ENCODE results near the gene C9orf57. TPM values are rescaled to one million over a fixed set of nuclear protein-coding genes. Genes with fewer than 3 reads are reported as not detected.

C9orf57 gene
- total RNA-seq, 1 donor from 2014 or later, result not detected

GRCh38 chr9:72025906-72026305, 34.5 kb downstream of the C9orf57 start:
- Histone ChIP-seq H3K27ac (ENCODE audit: low read depth, low read length) (no peak overlapping the region), H2AFZ (ENCODE audit: low read depth, low read length) (peak overlapping the region; percentile 44), H3K4me3 (ENCODE audit: insufficient read depth, low read depth, low read length) (no peak overlapping the region), H4K20me1 (ENCODE audit: insufficient read depth, low read length) (no peaks in the 10 kb centered on the region), H3K9me3 (ENCODE audit: insufficient read depth, low read depth, low read length) (no peaks in the 10 kb centered on the region), H3K9ac (ENCODE audit: low read length) (no peak overlapping the region), H3K36me3 (ENCODE audit: insufficient read depth, low read length) (no peaks in the 10 kb centered on the region), H3K4me1 (ENCODE audit: insufficient read depth, low read length) (peaks cover 3% of the 10 kb centered on the region), H3K4me2 (ENCODE audit: low read length) (no peak overlapping the region), H3K27me3 (ENCODE audit: insufficient read depth, low read length) (no peaks in the 10 kb centered on the region), H3K79me2 (ENCODE audit: insufficient read depth, low read length) (no peaks in the 10 kb centered on the region)
- H3K4me3 Mint-ChIP-seq (ENCODE audit: unreplicated experiment), result peak overlapping the region; percentile 51
- DNase-seq (ENCODE audit: low read depth), result peak; percentile 38
- peak overlapping the region; percentile 96 for H3K27ac Mint-ChIP-seq (ENCODE audit: unreplicated experiment)
- no peaks in the 10 kb centered on the region for H3K36me3 Mint-ChIP-seq (ENCODE audit: low read depth, unreplicated experiment)
- FAIRE-seq, result no peak
- H3K9me3 Mint-ChIP-seq (ENCODE audit: unreplicated experiment), result no peaks in the 10 kb centered on the region
- H3K27me3 Mint-ChIP-seq (ENCODE audit: low read depth, unreplicated experiment), result no peaks in the 10 kb centered on the region
- TF ChIP-seq EZH2 (IDR thresholded peaks at IDR 0.05; ENCODE audit: insufficient read depth, low read length), result no peak
- TF ChIP-seq CTCF (IDR thresholded peaks at IDR 0.05; ENCODE audit: insufficient read depth, low read depth, low read length), result no peak
- peaks cover 8% of the 10 kb centered on the region for H3K4me1 Mint-ChIP-seq (ENCODE audit: low read depth, unreplicated experiment)

- no peak overlapping the region for H3K4me3 Mint-ChIP-seq (ENCODE audit: unreplicated experiment)
- no peaks in the 10 kb centered on the region for H3K27me3 Mint-ChIP-seq (ENCODE audit: low read depth, unreplicated experiment)
- H3K9me3 Mint-ChIP-seq (ENCODE audit: unreplicated experiment), result no peaks in the 10 kb centered on the region
- no peaks in the 10 kb centered on the region for H3K79me2 ChIP-seq (ENCODE audit: insufficient read depth, low read length)
- FAIRE-seq (no peak), DNase-seq (ENCODE audit: low read depth) (no peak)
- no peaks in the 10 kb centered on the region for H3K9me3 ChIP-seq (ENCODE audit: insufficient read depth, low read depth, low read length)
- no peaks in the 10 kb centered on the region for H3K36me3 Mint-ChIP-seq (ENCODE audit: low read depth, unreplicated experiment)
- peaks cover 3% of the 10 kb centered on the region for H3K4me1 ChIP-seq (ENCODE audit: insufficient read depth, low read length)
- no peak overlapping the region for H2AFZ ChIP-seq (ENCODE audit: low read depth, low read length)
- H3K27ac ChIP-seq (ENCODE audit: low read depth, low read length), result no peak overlapping the region
- TF ChIP-seq EZH2 (IDR thresholded peaks at IDR 0.05; ENCODE audit: insufficient read depth, low read length), result no peak
- no peak for TF ChIP-seq CTCF (IDR thresholded peaks at IDR 0.05; ENCODE audit: insufficient read depth, low read depth, low read length)
- no peaks in the 10 kb centered on the region for H3K36me3 ChIP-seq (ENCODE audit: insufficient read depth, low read length)
- no peaks in the 10 kb centered on the region for H3K27me3 ChIP-seq (ENCODE audit: insufficient read depth, low read length)
- H3K4me1 Mint-ChIP-seq (ENCODE audit: low read depth, unreplicated experiment), result peaks cover 8% of the 10 kb centered on the region
- H3K4me2 ChIP-seq (ENCODE audit: low read length), result no peak overlapping the region
- H3K9ac ChIP-seq (ENCODE audit: low read length), result no peak overlapping the region
- H4K20me1 ChIP-seq (ENCODE audit: insufficient read depth, low read length), result no peaks in the 10 kb centered on the region
- H3K27ac Mint-ChIP-seq (ENCODE audit: unreplicated experiment), result peak overlapping the region; percentile 53
- H3K4me3 ChIP-seq (ENCODE audit: insufficient read depth, low read depth, low read length), result no peak overlapping the region
Observed at GRCh38 chr9:72023596-72023995, 36.8 kb downstream of the C9orf57 start.

GRCh38 chr9:72022841-72023240, 37.6 kb downstream of the C9orf57 start:
- no peaks in the 10 kb centered on the region for H3K27me3 Mint-ChIP-seq (ENCODE audit: low read depth, unreplicated experiment)
- Histone ChIP-seq H2AFZ (ENCODE audit: low read depth, low read length) (no peak overlapping the region), H4K20me1 (ENCODE audit: insufficient read depth, low read length) (no peaks in the 10 kb centered on the region), H3K9me3 (ENCODE audit: insufficient read depth, low read depth, low read length) (no peaks in the 10 kb centered on the region), H3K4me2 (ENCODE audit: low read length) (peak overlapping the region; percentile 5), H3K27me3 (ENCODE audit: insufficient read depth, low read length) (no peaks in the 10 kb centered on the region), H3K36me3 (ENCODE audit: insufficient read depth, low read length) (no peaks in the 10 kb centered on the region), H3K4me3 (ENCODE audit: insufficient read depth, low read depth, low read length) (no peak overlapping the region), H3K9ac (ENCODE audit: low read length) (no peak overlapping the region), H3K4me1 (ENCODE audit: insufficient read depth, low read length) (peaks cover 3% of the 10 kb centered on the region), H3K79me2 (ENCODE audit: insufficient read depth, low read length) (no peaks in the 10 kb centered on the region), H3K27ac (ENCODE audit: low read depth, low read length) (no peak overlapping the region)
- no peak overlapping the region for H3K27ac Mint-ChIP-seq (ENCODE audit: unreplicated experiment)
- no peak overlapping the region for H3K4me3 Mint-ChIP-seq (ENCODE audit: unreplicated experiment)
- no peaks in the 10 kb centered on the region for H3K9me3 Mint-ChIP-seq (ENCODE audit: unreplicated experiment)
- FAIRE-seq (no peak), DNase-seq (ENCODE audit: low read depth) (peak; percentile 93)
- H3K36me3 Mint-ChIP-seq (ENCODE audit: low read depth, unreplicated experiment), result no peaks in the 10 kb centered on the region
- TF ChIP-seq EZH2 (IDR thresholded peaks at IDR 0.05; ENCODE audit: insufficient read depth, low read length), result no peak
- H3K4me1 Mint-ChIP-seq (ENCODE audit: low read depth, unreplicated experiment), result peaks cover 8% of the 10 kb centered on the region

Measured in astrocyte (in vitro differentiated cells and primary cell).